Suppressor macrophage treated with lipopolysaccharide for 1 hour (primary cell): ENCODE measurements around the gene NAIF1.
"Not testable (repeated sequence)": the region's sequence is repeated elsewhere in the genome, so short reads cannot be mapped to it uniquely, and the experiment has no call there.

Source experiments
- DNase-seq, 3 donors: peaks; one replicate each; pipeline ENCODE4 v3.0.0-alpha.2; 2020 to 2022

Gene NAIF1

DNA sequence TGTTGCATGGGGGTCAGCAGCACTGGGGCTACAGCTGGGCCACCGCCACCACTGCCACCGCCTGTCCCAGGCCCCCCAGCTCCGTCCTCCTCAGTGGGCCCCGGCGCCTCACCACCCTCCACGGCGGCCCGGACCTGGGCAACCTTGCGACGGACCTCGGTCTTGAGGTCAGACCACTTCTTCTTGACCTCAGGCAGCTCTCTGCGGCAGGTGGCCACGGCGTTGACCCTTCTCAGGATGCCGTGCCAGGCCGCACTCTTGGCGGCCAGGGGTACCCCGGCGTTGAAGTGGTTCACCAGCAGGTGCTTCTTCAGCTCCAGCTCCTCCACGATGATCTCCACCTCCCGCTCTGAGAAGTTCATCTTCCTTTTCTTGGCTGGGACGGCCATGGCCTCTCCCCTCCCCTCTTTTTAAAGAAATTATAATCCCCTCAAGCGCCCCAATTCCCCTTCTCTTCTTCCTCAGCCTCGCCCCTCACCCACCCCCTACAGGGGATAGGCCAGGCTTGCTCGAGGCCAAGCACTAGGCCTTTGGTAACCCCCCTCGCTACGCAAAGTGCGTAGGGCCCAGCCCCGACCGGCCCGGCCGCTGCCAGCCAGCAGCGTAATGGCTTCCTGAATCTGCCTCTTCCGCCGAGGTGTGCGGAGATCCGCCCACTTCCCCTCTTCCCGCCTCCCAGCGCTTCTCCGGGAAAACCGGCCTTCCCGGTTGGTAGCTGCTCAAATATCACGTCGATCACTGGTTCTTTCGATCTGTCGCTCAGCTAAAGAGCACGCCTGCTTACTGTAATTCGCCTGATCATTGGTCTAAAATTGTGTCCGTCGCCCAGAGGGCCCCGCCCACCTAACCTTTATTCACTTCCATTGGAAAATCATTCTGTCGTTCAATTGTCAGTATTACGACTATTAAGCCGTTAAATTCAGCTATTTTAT is at the start of gene NAIF1:
TSS of gene NAIF1 (minus strand) at position 608 of the 932 bp plus-strand sequence. CDS start at position 389, 219 bp downstream.
- DNase-seq: peak; percentile 98 to 100 (median 99)

DNA sequence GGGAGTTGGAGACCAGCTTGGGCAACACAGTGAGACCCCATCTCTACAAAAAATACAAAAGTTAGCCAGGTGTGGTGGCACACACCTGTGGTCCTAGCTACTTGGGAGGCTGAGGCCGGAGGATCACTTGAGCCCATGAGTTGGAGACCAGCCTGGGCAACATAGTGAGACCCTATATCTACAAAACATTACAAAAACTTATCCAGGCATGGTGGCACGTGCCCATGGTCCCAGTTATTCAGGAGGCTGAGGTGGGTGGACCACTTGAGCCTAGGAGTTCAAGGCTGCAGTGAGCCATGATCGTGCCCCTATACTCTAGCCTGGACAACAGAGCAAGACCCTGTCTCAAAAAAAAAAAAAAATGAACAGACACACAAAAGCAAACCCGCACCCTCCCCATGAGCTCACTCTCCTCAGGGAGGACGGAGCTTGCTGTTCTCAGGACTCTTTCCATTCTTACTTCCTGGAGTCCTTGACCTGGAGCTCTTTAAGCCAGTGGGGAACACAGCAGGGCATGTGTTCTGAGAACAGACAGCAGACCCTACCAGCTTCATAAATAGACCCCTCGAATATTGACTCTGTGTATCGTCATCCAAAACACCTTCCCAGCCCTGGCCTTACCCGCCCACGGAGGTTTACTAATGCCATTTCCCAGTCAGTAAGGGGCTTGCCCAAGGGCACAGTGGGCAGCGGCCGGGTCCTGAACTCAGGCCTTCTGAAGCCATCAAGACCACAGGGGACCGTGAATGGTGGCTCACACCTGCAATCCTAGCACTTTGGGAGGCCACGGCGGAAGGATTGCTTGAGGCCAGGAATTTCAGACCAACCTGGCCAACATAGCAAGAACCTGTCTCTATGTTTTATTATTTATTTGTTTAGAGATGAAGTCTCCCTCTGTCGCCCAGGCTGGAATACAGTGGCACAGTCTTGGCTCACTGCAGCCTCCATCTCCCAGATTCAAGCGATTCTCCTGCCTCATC is 49.3 kb upstream of the NAIF1 start:
- peak in 1 of 3 donors; percentile 23 for DNase-seq

DNA sequence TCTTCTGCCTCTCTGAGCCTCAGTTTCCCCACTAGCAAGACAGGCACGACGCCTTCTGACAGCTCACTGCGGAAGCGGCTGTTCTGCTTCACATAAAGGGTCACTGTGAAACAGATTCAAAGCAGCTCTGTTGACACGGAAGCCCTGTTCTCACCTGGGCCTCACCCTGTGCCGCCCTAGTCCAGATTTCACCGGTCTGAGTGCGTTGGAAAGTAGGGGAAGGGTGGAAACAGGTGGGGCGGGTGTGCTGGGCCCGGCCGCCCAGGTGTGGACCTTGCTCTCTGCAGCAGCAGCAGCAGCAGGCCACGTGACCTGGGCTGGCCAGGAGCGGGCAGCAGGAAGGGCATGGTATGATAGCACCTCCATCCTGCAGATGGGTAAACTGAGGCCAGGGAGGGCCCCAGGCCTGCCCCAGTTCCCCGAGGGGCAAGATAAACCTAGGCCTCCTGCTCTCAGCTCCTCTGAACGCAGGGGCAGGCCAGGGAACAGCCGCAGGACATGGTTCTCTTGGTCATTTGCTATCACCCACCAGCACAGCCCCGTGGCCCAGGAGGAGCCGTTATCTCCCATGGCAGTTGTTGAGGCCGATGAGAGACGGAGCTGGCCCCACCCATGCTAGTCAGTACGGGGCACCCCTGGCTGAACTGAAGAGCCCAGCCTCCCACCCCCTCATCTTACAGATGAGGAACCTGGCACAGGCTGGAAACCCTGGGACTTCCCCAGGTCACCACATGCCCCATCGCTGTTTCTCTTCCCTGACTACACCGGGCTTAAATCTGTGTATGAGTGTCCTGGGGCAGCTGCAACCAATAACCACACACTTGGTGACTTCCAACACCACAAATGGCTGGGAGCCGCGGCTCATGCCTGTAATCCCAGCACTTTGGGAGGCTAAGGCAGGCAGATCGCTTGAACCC is 48.3 kb upstream of the NAIF1 start:
- DNase-seq: peak; percentile 94 to 95 (median 95)

DNA sequence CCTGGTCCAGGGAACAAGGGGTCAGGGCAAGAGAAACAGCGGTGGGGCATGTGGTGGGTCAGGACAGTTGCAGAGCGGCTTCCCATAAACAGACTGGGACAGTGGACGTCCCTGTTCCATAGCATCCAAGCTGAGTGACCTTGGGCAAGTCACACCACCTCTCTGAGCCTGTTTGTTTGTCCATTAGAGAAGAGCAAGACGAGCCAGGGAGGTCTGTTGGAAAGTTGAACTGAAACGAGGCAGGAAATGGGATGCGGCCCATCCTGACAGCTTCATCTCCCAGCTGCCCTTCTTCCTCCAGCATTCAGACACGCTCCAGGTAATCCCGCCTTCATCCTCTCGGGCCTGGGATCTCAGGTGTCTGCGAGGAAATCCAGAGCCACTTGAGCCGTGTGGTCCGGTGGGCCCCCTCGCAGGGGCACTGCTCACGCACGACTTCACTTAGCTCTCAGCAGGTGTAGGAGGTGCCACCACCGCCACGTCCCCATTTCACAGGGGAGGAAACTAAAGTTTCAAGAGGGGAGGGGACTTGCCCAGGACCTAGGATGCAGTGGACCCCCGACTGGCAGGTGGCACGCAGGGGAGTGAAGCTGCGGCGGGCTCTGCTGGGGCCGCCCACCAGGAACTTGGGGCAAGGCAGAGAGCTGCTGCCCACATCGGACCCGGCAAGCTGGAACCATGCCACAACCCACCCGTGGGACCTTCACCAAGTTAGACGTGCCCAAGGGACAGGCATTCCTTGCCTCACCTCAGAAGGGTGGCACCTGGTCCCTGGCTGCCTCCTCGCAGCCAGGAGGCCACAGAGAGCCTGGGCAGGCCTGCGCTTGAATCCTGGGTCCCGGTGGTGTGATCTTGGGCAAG is 47.4 kb upstream of the NAIF1 start:
- no peak for DNase-seq

DNA sequence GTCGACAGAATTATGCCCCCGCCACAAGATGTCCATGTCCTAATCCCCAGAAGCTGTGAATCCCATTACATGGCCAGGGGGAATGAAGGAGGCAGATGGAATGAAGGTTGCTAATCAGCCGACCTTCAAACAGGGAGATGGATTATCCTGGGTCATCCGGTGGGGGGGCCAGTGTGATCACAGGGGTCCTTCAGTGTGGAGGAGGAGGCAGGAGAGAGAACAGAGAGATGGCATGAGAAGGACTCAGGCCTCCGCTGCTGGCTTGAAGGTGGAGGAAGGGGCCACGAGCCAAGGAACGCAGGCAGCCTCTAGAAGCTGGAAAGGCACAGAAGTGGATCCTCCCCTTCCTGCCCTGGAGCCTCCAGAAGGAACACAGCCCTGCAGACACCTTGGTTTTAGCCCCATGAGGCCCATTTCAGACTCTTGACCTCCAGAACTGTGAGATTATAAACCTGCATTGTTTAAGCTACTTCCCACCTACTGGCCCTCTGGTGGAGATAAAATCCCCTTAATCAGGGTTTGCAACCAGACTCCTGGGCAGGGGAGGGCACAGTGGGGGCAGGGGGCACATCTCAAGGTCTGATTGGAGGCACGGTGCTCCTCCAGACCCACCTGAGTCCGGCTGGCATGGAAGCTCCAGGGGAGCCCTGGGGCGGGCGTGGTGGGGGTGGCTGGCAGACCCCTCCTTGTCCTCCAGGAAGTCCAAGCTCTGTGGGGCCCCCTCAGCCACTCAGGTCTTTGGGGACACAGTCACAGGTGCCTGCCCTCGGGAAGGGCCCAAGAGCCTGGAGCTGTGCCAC is 46.6 kb upstream of the NAIF1 start:
- DNase-seq: no peak

DNA sequence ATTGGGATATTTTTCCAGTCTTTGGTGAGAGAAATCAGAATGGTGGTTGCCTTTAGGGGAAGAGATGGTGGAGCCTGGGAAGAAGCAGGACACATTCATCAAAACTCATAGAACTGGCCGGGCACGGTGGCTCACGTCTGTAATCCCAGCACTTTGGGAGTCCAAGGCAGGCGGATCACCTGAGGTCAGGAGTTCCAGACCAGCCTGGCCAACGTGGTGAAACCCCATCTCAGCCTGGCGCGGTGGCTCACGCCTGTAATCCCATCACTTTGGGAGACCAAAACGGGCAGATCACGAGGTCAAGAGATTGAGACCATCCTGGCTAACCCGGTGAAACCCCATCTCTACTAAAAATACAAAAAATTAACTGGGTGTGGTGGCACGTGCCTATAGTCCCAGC is 44.6 kb upstream of the NAIF1 start:
- DNase-seq: not testable (repeated sequence)

DNA sequence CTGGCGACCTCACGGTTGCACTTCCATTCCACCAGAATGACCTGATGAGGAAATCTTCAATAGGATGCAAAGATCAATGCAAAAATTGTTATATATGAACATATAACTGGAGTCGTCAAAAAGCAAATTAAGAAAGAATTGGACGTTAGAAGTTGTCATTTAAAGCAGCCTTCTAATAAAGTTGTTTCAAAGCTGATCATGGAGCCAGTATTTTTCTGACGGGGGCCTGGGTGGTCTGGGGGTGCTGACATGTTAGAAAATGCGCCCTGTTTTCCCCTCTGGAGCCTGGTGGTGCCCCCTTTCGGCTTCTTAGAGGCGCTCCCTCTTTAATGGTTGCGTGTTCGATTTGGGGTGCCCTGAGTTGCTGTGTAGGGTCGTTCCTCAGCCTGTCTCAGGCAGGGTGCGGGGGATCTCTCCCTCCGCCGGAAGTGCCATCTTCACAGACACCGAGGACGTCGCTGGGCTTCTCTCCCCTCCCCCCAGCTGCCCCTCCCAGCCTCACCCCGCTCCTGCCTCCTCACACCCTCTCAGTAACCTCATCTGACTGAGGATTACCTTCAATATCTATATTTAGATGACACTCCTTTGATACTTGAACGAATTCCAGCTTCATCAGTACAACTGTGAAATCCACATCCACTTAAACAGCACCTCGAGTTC is 42.1 kb upstream of the NAIF1 start:
- DNase-seq: no peak

GRCh38 chr9:128108269-128109049 is 41.3 kb upstream of the NAIF1 start:
- no peak for DNase-seq

GRCh38 chr9:128107468-128108268 is 40.5 kb upstream of the NAIF1 start:
- no peak for DNase-seq

DNA sequence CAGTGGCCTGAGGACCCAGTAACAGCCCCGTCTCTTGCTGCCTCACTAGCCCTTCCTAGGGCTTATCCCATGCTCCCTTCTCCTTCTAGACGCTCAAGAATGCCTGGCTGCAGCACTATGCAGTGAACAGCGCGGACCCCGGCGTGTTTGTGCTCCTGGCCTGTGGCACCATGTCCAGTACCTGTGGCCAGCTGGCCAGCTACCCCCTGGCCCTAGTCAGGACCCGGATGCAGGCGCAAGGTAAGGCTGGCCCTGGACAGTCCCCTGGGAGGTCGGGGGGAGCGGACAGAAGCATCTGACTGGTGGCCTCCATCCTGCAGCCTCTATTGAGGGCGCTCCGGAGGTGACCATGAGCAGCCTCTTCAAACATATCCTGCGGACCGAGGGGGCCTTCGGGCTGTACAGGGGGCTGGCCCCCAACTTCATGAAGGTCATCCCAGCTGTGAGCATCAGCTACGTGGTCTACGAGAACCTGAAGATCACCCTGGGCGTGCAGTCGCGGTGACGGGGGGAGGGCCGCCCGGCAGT is 39.9 kb upstream of the NAIF1 start:
- no peak for DNase-seq

DNA sequence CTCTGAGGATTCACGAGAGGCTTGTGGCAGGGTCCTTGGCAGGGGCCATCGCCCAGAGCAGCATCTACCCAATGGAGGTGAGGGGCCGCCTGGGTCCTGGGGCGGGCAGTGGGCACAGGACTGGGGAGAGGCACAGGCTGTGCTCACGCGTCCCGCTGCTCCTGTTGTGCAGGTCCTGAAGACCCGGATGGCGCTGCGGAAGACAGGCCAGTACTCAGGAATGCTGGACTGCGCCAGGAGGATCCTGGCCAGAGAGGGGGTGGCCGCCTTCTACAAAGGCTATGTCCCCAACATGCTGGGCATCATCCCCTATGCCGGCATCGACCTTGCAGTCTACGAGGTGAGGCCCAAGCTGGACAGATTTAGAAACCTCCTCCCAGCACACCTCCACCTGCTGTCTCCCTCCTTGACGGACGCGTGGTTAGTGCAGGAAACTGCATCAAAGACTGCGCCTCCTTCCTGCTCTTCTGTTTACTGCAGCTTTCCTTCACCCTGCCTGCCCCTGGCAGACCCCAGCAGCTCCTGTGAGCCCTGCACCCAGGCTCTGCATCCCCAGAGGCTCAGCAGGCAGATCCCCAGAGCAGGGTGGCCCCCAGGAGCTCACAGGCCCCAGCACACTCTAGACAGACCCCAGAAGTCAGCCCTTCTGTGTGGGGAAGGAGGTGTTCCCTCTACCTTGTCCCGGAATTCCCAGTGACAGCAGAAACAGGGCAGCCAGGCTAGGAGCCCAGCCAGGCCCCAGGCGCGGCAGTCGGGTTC is 39.2 kb upstream of the NAIF1 start:
- no peak for DNase-seq

DNA sequence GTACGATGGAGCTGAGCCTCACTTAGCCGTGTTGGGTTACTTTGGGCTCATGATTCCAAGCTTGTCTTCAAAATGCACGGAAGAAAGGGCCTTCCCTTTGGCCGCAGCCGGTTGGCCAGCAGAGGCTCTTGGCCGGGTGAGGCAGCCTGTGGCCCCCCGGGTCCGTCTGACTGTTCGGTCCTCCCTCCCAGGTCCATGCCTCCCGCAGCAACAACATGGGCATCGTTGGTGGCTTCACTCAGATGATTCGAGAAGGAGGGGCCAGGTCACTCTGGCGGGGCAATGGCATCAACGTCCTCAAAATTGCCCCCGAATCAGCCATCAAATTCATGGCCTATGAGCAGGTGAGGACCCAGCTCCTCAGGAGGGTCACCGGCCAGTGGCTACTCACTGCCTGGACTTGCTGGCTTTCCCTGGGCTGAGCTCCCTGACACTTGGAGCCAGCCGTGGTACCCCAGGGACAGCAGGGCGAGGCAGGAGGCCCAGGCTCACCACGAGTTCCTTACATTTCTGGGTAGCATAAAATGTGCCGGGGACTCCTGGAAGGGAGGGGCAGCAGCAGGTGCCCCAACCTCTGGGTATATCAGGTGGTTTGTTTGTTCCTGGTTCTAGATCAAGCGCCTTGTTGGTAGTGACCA is 38.5 kb upstream of the NAIF1 start:
- DNase-seq: no peak

DNA sequence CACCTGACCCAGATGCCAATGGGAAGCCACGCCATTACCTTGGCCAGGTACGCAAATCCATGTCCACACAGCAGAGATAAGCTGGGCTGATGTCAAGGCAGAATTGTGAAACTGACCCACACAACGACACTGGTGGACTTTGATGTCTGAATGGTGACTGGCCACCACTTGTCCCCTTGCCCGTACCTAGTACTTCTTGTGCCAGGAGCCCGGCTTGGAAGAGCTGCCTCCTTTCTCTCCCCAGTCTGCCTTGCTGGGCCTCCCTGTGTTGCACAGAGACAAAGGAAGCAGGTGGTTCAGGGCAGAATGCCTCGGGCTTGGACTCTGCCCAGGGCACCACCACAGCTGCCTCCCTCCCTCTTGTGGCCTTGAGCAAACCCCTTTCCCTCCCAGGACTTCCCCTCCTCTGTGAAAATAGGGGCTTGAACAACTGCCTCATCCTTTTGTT is 37.1 kb upstream of the NAIF1 start:
- DNase-seq: no peak

GRCh38 chr9:128103589-128103962 is 36.5 kb upstream of the NAIF1 start:
- no peak for DNase-seq

GRCh38 chr9:128102861-128103588 is 35.9 kb upstream of the NAIF1 start:
- DNase-seq: no peak

- no peak for DNase-seq
These were observed 35.1 kb upstream of the NAIF1 start for GRCh38 chr9:128102196-128102595.
